Lower leg skin (tissue), 4 donors: ENCODE measurements around the gene UNC79. TPM values are rescaled to one million over a fixed set of nuclear protein-coding genes. Genes with fewer than 3 reads are reported as not detected.

Experiments
- DNase-seq, 2 donors: peaks; one replicate each; pipeline ENCODE4 v3.0.0-alpha.2; 2019; ENCODE audit warnings: low spot score in 2 of 2
- H3K4me3 ChIP-seq: fragments of 200-600 bp; sonication (generic); 2 replicates; pipeline ENCODE4 v1.5.1; 2017; ENCODE audit warnings: mild to moderate bottlenecking, low read depth; ENCODE audit not compliant: poor library complexity, severe bottlenecking
- CTCF ChIP-seq, 3 donors: fragments of 450-650 bp; IDR thresholded peaks; one replicate each; pipeline ENCODE4 v1.5.1; 2016; ENCODE audit warnings: antibody characterized with exemption in 3 of 3, mild to moderate bottlenecking in 3 of 3, moderate library complexity in 2 of 3
- POLR2A ChIP-seq, 2 donors: fragments of 450-650 bp; IDR thresholded peaks; one replicate each; pipeline ENCODE4 v1.6.1; 2016 to 2017; ENCODE audit warnings: antibody characterized with exemption in 2 of 2, mild to moderate bottlenecking in 1 of 2, moderate library complexity in 1 of 2
- WGBS, 2 donors: methylation state at CpG; one replicate each; pipeline ENCODE4 v1.1.5; 2018; 5-methylcytosine and 5-hydroxymethylcytosine counted together
- intact Hi-C: fragments of 100-400 bp; cut with DNase I; formaldehyde crosslinking; loops from one replicate; pipeline ENCODE4 v1.15.0; 2023; ENCODE audit warnings: low total_unique reads
- total RNA-seq, 4 donors: library from RNA; depleted of rRNA; stranded (reverse); fragments of >200 nt; gene quantifications; one replicate each; pipeline ENCODE4 v1.1.0, GENCODE V29; 2016

The UNC79 gene
- total RNA-seq, 4 donors from 2014 or later = 0.06 to 0.27 TPM; not detected in 2

GRCh38 chr14:93544212-93544611 is 113.5 kb downstream of the UNC79 start:
- no peak for TF ChIP-seq POLR2A (IDR thresholded peaks at IDR 0.05)
- no peak for TF ChIP-seq CTCF (IDR thresholded peaks at IDR 0.05)
- no peak overlapping the region for H3K4me3 ChIP-seq
- intact Hi-C loops = no loop called here
- 60 to 69% methylated on average over 3 of the region's 3 CpGs for WGBS, 2 donors
- DNase-seq = no peak

GRCh38 chr14:93546642-93547041 is 115.9 kb downstream of the UNC79 start:
- 74 to 83% methylated on average over 1 of the region's 1 CpG for WGBS, 2 donors
- intact Hi-C loops = no loop called here
- no peak overlapping the region for H3K4me3 ChIP-seq
- DNase-seq = no peak
- TF ChIP-seq POLR2A (IDR thresholded peaks at IDR 0.05) = no peak
- TF ChIP-seq CTCF (IDR thresholded peaks at IDR 0.05) = no peak

- DNase-seq = no peak
- TF ChIP-seq CTCF (IDR thresholded peaks at IDR 0.05) = no peak
- TF ChIP-seq POLR2A (IDR thresholded peaks at IDR 0.05) = no peak
- WGBS, 2 donors = 78 to 79% methylated on average over 3 of the region's 3 CpGs
- H3K4me3 ChIP-seq = no peak overlapping the region
- intact Hi-C loops = no loop called here
Observed at GRCh38 chr14:93548102-93548843, 117.5 kb downstream of the UNC79 start.

- H3K4me3 ChIP-seq = no peak overlapping the region
- TF ChIP-seq CTCF (IDR thresholded peaks at IDR 0.05) = no peak
- TF ChIP-seq POLR2A (IDR thresholded peaks at IDR 0.05) = no peak
- intact Hi-C loops = no loop called here
- no peak for DNase-seq
Observed at GRCh38 chr14:93549595-93549994, 118.9 kb downstream of the UNC79 start.

GRCh38 chr14:93564918-93565317 is 134.2 kb downstream of the UNC79 start:
- 71 to 76% methylated on average over 9 of the region's 9 CpGs for WGBS, 2 donors
- no peak overlapping the region for H3K4me3 ChIP-seq
- intact Hi-C loops = no loop called here
- DNase-seq = no peak
- TF ChIP-seq POLR2A (IDR thresholded peaks at IDR 0.05) = no peak
- no peak for TF ChIP-seq CTCF (IDR thresholded peaks at IDR 0.05)
